Heart left ventricle (tissue), 13 donors: ENCODE data around the gene PKD1.

ENCODE experiments used
- POLR2A ChIP-seq, 2 donors: fragments of 450-650 bp; IDR thresholded peaks; one replicate each; pipeline ENCODE4 v1.6.1; 2017; ENCODE audit warnings: antibody characterized with exemption in 2 of 2, mild to moderate bottlenecking in 2 of 2, moderate library complexity in 2 of 2
- TF ChIP-seq, protein P1 (sequence below), 12 donors: fragments of 200-600 bp; sonication (generic) in 4 of 12; IDR thresholded peaks; one replicate each; pipeline versions ENCODE4 v1.5.0 to v1.8.0; 2018 to 2022; ENCODE audit warnings: antibody characterized with exemption in 12 of 12, mild to moderate bottlenecking in 5 of 12
- donor health status: ischemic (EF 13 %, LVEDD 7.1; RV severe dilation, severe dysfunction).
- donor health status: DM: no; HTN: yes; CAD: no.
- donor health status: DM: no; HTN: no; CAD: no.
- donor health status: ischemic (EF 25% LVEDD 6.9; RV normal size, moderate dysfunction).
- donor health status: ischemic (EF 25% LVEDD 5.7; RV mildly dilated, moderate dysfunction).
- donor health status: ischemic (EF 35%, LVEDD 5.7; RV mildly dilated, moderate dysfunction).
- donor health status: nonischemic (EF 11% LVEDD 7.7; RV severe dilation, severe dysfunction).
- donor health status: DM: yes; HTN: yes; CAD: no.
- donor health status: PGD.
- donor health status: ischemic (EF 29% LVEDD 5.4; RV normal size, mild dysfunction).
- donor health status: nonischemic (EF 23%, LVEDD 6.1; RV moderate dilation, normal function).

DNA sequence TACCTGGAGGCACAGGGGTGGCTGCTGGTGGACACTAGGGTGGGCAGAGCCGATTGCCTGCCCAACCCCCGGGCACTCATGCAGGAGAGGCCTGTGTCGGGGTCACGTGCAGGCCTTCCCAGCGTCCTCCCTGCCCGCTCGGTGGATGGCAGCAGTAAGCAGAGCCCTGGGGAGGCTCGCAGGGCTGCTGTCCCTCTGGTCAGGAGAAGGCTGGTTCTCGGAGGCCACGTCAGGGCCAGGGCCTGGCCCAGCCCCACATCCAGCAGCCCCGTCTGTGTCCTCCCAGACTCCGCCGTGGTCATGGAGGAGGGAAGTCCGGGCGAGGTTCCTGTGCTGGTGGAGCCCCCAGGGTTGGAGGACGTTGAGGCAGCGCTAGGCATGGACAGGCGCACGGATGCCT is 52.3 kb downstream of the PKD1 start:
- TF ChIP-seq, protein P1, sequence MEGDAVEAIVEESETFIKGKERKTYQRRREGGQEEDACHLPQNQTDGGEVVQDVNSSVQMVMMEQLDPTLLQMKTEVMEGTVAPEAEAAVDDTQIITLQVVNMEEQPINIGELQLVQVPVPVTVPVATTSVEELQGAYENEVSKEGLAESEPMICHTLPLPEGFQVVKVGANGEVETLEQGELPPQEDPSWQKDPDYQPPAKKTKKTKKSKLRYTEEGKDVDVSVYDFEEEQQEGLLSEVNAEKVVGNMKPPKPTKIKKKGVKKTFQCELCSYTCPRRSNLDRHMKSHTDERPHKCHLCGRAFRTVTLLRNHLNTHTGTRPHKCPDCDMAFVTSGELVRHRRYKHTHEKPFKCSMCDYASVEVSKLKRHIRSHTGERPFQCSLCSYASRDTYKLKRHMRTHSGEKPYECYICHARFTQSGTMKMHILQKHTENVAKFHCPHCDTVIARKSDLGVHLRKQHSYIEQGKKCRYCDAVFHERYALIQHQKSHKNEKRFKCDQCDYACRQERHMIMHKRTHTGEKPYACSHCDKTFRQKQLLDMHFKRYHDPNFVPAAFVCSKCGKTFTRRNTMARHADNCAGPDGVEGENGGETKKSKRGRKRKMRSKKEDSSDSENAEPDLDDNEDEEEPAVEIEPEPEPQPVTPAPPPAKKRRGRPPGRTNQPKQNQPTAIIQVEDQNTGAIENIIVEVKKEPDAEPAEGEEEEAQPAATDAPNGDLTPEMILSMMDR (IDR thresholded peaks at IDR 0.05), result no peak
- TF ChIP-seq POLR2A (IDR thresholded peaks at IDR 0.05), result no peak
